Neural progenitor cell (in vitro differentiated cells): ENCODE results near the gene PDF. TPM values are rescaled to one million over a fixed set of nuclear protein-coding genes. Genes with fewer than 3 reads are reported as not detected.

ENCODE experiments used
- DNase-seq: peaks from one replicate; pipeline ENCODE4 v3.0.0-alpha.2; 2016; ENCODE audit warnings: low spot score
- H2AFZ ChIP-seq: fragments of 200-600 bp; sonication (generic); replicated peaks from 2 replicates; pipeline ENCODE4 v1.6.1; 2016; ENCODE audit warnings: antibody characterized with exemption
- H3F3A ChIP-seq: fragments of 200-600 bp; sonication (generic); 2 replicates; pipeline ENCODE4 v1.6.1; 2016; ENCODE audit warnings: antibody characterized with exemption, low read depth
- H3K27ac ChIP-seq: fragments of 200-600 bp; sonication (generic); 2 replicates; pipeline ENCODE4 v1.5.1; 2016; ENCODE audit warnings: mild to moderate bottlenecking
- H3K27me3 ChIP-seq: fragments of 200-600 bp; sonication (generic); 2 replicates; pipeline ENCODE4 v1.6.1; 2016; ENCODE audit warnings: mild to moderate bottlenecking, moderate library complexity
- H3K36me3 ChIP-seq: fragments of 200-600 bp; sonication (generic); 2 replicates; pipeline ENCODE4 v1.5.1; 2016
- H3K4me1 ChIP-seq: fragments of 200-600 bp; sonication (generic); 2 replicates; pipeline ENCODE4 v1.6.1; 2016; ENCODE audit warnings: mixed run types
- H3K4me2 ChIP-seq: fragments of 200-600 bp; sonication (generic); 2 replicates; pipeline ENCODE4 v1.6.1; 2016
- H3K4me3 ChIP-seq: fragments of 200-600 bp; sonication (generic); 2 replicates; pipeline ENCODE4 v1.5.1; 2016
- H3K79me2 ChIP-seq: fragments of 200-600 bp; sonication (generic); 2 replicates; pipeline ENCODE4 v1.6.1; 2016; ENCODE audit warnings: low read depth
- H3K9ac ChIP-seq: fragments of 200-600 bp; sonication (generic); 2 replicates; pipeline ENCODE4 v1.6.1; 2016
- H3K9me3 ChIP-seq: fragments of 200-600 bp; sonication (generic); 2 replicates; pipeline ENCODE4 v1.5.1; 2016; ENCODE audit warnings: low read depth
- H4K20me1 ChIP-seq: fragments of 200-600 bp; sonication (generic); 2 replicates; pipeline ENCODE4 v1.6.1; 2016; ENCODE audit warnings: low read depth
- H3K27ac Mint-ChIP-seq: 3 replicates; pipeline ENCODE4 v1.8.0; 2021; ENCODE audit warnings: mixed read lengths
- H3K27me3 Mint-ChIP-seq: 2 replicates; pipeline ENCODE4 v1.8.0; 2022; ENCODE audit warnings: low read depth, mild to moderate bottlenecking, inconsistent platforms, moderate library complexity, mixed read lengths; ENCODE audit not compliant: insufficient read depth
- H3K36me3 Mint-ChIP-seq: 3 replicates; pipeline ENCODE4 v1.8.0; 2021; ENCODE audit warnings: mixed read lengths
- H3K4me1 Mint-ChIP-seq: 3 replicates; pipeline ENCODE4 v1.8.0; 2021; ENCODE audit warnings: mixed read lengths
- H3K4me3 Mint-ChIP-seq: 3 replicates; pipeline ENCODE4 v1.8.0; 2021; ENCODE audit warnings: mild to moderate bottlenecking, moderate library complexity, mixed read lengths
- H3K9me3 Mint-ChIP-seq: 3 replicates; pipeline ENCODE4 v1.8.0; 2020; ENCODE audit warnings: mixed read lengths
- CTCF ChIP-seq: fragments of 200-600 bp; sonication (generic); IDR thresholded peaks from 2 replicates; pipeline ENCODE4 v1.5.1; 2017; ENCODE audit warnings: antibody characterized with exemption, mild to moderate bottlenecking
- EZH2 ChIP-seq: fragments of 200-600 bp; sonication (generic); IDR thresholded peaks from 2 replicates; pipeline ENCODE4 v1.6.1; 2017; ENCODE audit warnings: antibody characterized with exemption, mild to moderate bottlenecking, moderate library complexity
- total RNA-seq: library from RNA; depleted of rRNA; stranded (reverse); fragments of >200 nt; gene quantifications from 2 replicates; pipeline ENCODE4 v1.2.3, GENCODE V29; 2015; ENCODE audit warnings: low replicate concordance

Gene PDF
- total RNA-seq, 1 donor from 2014 or later, result 12.9 TPM

GRCh38 chr16:69277413-69277812, 53.0 kb downstream of the PDF start:
- no peak for DNase-seq
- Histone ChIP-seq H3K36me3 (no peaks in the 10 kb centered on the region), H3K79me2 (no peaks in the 10 kb centered on the region), H3K9ac (no peak overlapping the region), H4K20me1 (no peaks in the 10 kb centered on the region), H3K4me3 (no peak overlapping the region), H3K27ac (no peak overlapping the region), H2AFZ (no peak overlapping the region), H3K4me1 (no peaks in the 10 kb centered on the region), H3K4me2 (no peak overlapping the region), H3K9me3 (no peaks in the 10 kb centered on the region), H3K27me3 (no peaks in the 10 kb centered on the region), H3F3A (peaks cover 4% of the 10 kb centered on the region)
- Mint-ChIP-seq H3K27me3 (no peaks in the 10 kb centered on the region), H3K9me3 (peaks cover 4% of the 10 kb centered on the region), H3K4me1 (no peaks in the 10 kb centered on the region), H3K27ac (no peak overlapping the region), H3K4me3 (no peak overlapping the region), H3K36me3 (peaks cover 14% of the 10 kb centered on the region)
- no peak for TF ChIP-seq CTCF
- no peak for TF ChIP-seq EZH2

Other genes with a start within 250 kb of the PDF start
- 2.5 and 3.3 TPM in 2 replicates for gene HAS3, start 224.9 kb downstream of the PDF start, total RNA-seq
- gene CHTF8, start 198.0 kb downstream of the PDF start, total RNA-seq, result 99.8 and 165 TPM in 2 replicates
- 13.3 and 15.9 TPM in 2 replicates for gene UTP4, start 197.9 kb downstream of the PDF start, total RNA-seq
- 21.9 and 22.9 TPM in 2 replicates for gene SNTB2, start 143.4 kb downstream of the PDF start, total RNA-seq
- gene VPS4A, start 19.2 kb downstream of the PDF start, total RNA-seq, result 21.9 and 35.8 TPM in 2 replicates
- 30.3 and 72.4 TPM in 2 replicates for gene COG8, start 9.0 kb upstream of the PDF start, total RNA-seq
- gene NIP7, start 9.2 kb upstream of the PDF start, total RNA-seq, result 17.2 and 23.7 TPM in 2 replicates
- gene TMED6, start 21.2 kb upstream of the PDF start, total RNA-seq, result not detected in 2 replicates
- gene TERF2, start 55.4 kb upstream of the PDF start, total RNA-seq, result 26.8 and 57.5 TPM in 2 replicates
- 67.9 and 108 TPM in 2 replicates for gene CYB5B, start 94.0 kb upstream of the PDF start, total RNA-seq
- 11.8 and 14.3 TPM in 2 replicates for gene NFAT5, start 235.4 kb upstream of the PDF start, total RNA-seq